GM19238 (cell line): ENCODE results near the gene GFRA1.

Source experiments
- DNase-seq: peaks from one replicate; pipeline ENCODE4 v3.0.0; 2011; ENCODE audit warnings: low spot score; ENCODE audit not compliant: insufficient read length

The GFRA1 gene

DNA sequence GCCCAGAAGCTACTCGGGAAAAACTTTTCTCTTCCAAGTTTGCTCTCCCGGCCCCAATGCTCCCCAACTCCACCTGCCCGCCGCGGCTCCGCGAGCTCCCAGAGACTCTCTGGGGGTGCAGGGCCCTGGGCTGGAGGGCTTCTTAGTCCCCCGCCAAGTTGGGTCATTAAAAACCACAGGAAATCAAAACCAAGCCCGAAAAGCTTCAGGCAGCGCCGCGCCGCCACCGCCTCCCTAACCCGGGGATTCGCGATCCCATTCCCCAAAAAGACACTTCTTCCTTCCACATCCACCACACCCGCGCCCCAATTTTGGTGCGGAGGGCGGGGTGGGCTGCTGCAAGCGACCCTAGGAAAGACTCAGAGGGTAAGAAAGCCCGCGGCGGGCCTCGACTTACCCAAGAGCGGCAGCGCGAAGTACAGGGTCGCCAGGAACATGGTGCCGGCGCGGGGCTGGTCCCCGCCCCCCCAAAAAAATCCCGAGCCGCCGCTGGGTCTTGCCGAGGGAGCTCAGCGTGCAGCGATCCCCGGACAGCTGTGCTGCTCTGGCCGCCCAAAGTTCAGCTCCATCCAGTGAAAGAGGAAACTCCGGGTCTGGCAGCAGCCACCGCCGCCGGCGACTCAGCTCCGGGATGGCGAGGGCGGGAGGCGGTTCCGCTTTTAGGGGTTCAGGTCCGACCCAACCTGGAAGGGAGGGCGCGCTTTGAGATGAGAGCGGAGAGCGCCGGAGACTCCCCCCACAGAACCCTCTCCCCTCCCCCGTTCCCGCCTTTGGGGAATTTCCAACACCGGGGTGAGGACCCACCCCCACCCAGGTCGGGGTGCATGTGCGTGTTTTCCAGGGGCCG is 1.2 kb downstream of the GFRA1 start:
- DNase-seq: no peak

DNA sequence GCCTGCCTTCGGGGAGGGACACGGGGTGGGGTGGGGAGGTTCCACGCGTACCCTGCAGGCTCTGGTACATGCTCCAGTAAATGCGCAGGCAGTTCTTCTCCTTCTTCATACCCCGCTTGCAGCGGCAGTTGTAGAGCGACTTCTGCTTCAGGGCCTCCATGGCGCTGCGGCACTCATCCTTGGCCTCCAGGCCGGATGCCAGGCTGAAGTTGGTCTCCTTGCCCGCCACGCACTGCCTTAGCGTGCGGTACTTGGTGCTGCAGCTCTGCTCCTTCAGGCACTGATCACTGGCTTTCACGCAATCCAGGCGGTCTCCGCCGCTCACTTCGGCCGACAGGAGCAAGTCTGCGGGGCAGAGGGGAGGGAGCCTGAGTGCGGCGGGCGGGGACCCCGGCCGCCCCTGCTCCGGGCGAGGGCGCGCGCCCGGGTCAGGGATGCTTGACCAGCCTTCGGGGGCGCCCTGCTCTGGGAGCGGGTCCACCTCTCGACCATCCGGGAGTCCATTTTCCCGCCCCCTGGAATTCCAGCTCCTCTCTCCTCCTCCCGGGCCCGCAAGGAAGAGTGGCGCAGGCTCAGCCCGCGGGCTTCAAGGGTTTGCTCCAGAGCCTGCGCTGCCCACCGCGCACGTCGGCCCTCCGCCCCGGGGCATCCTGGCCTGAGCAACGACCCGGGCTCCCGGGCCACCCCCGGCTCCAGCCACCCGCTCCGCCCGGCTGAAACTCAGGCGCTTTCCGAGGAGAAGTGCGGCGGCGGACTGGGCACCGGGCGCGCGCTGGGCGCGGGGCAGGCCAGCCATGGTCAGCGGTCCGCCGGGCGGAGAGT is 2.0 kb downstream of the GFRA1 start:
- DNase-seq: no peak

DNA sequence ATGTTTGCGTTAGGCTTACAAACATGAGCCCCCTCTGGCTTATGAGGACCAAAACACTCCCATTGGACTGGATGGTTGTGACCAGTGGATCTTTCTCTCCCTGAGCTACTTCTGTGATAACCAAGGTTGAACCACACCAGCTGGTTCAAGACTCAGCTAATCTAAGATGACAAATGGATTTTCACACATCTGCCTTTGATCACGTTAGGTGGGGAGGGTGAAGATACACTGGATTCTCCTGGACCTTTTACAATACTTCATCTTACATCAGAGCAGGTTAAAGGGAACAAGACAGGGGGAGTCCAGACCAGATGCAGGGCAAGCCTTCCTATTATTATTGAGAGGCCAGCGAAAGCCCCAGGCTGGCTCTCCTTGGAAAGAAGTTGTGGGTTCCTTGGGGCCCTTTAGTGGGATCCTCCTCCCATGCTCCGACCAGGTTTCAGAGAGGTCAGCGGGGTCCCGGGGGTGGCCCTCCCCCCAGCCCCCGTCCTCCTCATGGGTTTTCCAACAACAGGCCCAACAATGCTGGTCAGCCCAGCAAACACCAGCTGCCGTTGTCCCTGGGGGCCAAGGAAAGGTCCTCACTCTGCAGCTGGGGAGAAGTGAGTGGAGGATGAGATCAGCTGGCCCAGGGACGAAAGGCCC is 2.8 kb downstream of the GFRA1 start:
- DNase-seq: no peak

DNA sequence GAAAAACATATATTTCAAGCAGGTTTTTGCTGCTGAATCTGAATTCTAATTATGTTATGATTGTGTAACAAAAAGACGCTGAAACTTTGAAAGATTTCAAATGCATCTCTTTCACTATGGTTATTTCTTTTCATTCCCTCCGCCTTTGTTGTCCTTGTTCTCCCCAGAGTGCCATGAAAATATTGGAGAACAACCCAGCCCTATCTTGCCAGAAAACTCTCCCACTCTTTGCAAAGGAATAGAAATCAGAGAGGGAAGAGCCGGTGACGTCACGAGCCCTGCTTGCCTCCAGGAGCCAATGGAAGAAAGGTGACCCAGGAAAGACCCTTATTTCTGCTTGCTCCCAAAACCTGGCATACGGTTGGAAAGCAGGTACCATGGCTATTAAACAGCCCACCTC is 3.4 kb downstream of the GFRA1 start:
- DNase-seq: no peak

DNA sequence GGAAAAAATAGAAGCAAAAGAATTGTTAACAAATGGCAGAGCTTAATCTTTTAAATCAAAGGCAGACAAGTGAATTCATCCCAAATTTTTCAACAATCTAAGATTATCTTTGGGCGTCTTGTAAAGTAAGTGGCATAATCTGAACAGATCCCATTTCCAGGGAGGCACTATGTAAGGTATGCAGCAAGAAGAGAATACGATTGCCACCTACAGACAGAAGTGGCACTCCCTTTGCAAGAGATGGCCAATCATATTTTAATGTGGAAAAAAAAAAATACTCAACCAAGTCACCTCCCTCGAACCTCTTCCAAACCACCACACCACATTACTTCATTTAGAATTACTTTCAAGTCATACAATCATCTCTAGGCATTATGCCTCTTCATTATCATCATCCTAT is 4.0 kb downstream of the GFRA1 start:
- no peak for DNase-seq

DNA sequence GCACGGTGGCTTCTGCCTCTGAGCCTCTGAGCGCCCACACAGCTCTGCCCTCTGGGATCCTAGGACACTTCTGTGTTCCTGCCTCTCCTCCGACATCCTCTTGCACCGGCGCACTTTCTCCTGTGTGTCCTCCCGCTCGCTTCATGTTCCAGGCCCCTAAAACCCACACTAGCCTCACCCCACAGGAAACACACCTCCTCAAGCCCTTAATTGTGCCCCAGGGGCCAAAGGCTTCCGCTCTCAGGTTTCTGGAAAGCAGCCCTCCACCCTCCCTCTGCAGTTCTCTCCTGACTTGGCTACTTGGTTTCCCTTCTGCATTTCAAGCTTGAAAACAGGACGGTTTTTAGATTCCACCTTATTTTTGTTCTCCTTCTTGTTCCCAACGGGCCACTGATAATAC is 7.3 kb downstream of the GFRA1 start:
- no peak for DNase-seq

DNA sequence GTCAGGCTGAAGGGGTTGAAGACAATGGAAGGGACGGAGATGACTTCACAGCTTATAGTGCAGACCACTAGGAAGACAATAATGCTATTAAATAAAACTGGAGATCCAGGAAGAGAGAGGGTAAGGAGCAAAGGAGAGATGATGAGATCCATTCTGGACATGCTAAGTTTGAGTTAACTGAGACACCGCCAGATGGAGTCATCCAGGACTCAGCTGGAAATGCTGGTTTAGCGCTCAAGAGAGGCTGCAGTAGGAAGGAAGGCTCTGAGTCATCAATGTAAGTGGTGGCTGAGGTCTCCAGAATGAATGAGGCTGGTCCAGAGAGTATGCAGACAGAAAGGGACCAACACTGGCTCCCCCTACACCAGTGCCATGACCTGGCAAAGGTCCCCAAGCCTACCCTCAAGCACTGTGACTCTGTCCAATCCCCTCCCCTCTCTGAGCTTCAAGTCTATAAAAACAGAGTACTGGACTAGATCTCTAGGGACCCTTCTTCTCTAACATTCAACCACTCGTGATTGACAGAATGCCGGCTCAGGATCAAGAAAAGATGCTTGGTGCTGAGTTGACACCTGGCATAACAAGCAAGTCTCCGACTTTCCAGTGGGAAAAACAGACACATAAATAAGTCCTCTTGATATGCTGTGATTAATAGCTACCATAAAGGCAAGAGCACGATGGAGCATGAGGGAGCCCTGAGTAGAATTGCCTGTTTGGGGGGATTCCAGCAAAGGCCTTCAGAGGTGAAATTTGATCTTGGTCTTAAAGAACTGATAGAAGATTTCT is 8.9 kb downstream of the GFRA1 start:
- DNase-seq: no peak

DNA sequence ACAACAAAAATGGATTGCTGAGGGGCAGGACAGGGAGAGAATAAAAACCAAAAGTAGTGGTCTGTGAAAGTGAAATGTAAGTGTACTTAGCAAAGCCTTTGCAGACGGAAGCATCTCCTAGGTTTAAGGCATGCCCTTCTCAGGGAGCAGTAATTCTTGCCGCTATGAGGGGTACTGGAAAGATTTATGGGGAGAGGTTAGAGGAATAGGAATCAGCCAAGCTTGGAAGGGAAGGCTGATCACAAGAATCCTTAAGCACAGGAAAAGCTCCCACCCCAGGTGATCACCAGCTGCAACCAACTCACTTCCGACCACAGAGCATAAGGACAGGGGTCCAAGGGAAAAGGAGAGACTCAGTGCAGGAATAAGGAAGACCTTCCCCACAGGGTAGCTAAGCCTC is 10.3 kb downstream of the GFRA1 start:
- DNase-seq: no peak

DNA sequence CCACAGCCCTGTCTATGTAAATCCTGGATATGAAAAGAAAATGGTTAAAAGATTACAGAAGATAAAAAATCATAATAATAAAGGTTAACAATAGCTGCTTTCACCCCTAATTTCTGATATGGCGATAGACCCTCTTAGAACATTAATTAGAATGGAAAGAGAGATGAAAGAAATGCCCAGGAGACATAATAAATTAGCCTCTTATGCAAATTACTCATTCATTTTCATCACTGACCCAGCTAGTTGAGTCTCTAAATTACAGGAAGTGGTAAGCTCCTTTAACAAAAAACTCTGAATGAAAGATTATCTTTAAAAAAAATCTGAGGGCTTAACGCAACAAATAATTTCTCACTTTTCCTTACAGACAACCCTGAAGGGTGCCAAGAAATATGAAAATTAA is 12.4 kb downstream of the GFRA1 start:
- DNase-seq: no peak

DNA sequence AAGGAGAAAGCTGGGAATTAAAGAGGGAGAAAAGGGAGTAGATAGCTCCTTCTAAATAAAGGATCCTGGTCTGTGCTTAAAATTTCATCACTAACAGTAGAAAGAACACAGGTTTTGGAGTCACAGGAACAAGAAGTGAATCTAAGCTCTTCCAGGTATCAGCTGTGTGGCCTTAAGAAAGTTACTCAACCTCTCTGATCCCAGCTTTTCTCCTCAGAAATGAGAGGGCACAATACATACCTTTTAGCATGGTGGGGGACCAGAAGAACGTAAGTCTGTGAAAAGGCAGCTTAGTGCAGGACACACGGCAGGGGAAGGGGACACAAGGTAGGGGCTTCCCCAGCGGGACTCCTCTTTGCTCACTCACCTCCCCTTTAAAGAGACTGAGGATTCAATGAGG is 13.4 kb downstream of the GFRA1 start:
- no peak for DNase-seq

DNA sequence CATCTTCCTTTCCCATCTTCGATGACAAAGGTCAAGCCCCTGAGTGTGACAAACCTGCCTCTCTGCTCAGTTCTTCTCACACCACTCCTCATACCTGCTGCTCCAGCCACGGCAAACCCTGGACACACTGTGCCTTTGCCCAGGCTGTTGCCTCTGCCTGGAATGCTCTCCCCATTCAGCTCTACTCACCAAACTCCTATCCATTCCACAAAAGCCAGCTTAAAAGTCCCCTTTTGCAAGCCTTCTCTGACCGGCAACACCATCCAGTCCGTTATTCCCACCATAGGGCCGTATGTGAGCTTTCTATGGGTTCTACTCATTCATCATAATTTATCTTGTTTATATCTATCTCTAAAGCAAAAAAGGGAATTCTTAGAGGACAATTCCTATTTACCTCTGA is 15.2 kb downstream of the GFRA1 start:
- DNase-seq: no peak

DNA sequence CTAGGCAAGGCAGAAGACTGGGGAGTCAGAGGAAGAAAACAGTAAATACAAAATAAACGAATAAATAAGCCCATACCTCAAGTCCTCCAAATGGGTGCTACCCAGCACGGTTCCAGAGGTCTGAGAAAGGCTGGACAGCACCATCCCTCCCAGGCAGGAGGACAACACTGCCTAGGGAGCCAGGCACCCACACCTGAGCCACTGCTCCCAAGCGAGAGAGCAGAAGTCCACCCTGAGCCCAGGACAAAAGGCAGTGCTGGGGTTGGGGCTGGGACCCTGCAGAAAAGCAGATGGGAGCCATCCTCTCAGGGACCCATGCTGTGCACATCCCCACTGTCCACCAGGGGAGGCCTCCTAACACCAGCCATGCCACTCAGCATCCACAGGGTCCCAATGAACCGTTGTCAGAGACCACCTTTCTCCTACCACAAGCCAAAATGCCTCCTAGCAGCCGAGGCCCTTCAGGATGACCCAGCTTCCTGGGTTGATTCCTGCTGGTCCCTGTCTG is 16.2 kb downstream of the GFRA1 start:
- DNase-seq: no peak

DNA sequence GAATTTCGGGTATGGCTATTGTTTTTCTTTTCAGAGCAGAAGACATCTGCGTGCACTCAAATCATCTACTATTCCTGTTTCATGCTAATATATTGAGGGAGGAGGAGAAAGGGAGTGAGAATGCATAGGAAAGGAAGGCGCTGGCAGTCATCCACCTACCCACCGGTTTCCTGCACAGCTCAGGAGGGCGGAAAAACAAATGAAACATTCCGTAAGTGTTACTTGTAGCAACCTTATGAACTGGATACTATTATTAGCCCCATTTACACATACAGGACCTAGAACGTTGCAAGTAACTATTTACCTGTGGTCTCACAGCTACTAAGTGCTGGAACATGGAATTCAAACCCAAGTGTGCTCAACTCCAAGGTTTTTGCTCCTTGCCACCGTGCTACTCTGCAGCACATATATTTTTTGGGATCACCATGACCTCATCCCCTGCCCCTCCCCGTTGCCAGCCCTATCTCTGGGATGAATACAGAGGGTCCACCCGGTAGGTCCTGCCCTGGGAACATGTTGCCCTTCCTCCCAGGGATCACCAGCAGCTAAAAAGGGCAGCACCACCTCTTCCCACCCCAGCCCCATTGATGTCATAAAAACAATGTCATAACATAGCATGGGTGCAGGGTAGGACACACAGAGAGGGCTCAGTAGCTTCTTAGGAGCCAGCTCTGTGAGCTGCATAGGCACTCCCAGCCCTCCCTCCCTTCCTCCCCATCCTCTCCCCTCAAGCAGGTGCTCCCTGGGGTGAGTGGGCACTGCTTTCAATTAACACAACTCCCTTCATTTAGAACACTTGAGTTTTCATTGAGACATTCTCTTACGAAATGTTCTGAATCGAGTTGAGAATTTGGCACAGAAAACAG is 16.9 kb downstream of the GFRA1 start:
- no peak for DNase-seq

DNA sequence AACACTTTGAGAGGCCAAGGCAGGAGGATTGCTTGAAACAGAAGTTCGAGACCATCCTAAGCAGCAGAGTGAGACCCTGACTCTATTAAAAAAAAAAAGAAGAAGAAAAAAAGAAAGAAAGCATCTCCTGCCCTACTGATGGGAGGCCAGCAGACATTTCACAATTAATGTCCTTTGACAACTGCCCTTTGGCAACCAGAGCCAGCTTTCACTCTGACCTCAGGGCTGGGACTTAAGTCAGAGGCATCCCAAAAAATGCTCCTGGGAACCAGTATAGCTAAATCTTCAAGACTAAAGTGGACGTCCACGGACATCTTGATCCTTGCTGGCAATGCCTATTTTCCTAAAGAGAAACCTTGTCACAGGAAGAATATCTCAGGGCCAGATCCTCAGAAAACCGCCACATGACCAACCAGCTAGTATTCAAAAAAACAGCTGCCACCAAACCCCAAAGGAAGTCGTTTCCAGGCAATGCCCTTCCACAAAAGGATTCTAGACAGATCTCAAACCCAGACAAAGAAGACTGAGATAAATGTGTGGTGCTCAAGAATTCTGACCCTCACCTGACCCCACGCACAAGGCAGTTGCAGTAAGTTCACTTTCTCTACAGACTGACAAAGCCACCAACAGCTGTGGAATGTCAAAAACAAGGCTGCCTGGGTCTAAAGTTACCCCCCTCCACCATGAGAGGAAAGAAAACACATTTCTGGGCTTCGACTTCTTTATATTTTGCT is 18.4 kb downstream of the GFRA1 start:
- no peak for DNase-seq

DNA sequence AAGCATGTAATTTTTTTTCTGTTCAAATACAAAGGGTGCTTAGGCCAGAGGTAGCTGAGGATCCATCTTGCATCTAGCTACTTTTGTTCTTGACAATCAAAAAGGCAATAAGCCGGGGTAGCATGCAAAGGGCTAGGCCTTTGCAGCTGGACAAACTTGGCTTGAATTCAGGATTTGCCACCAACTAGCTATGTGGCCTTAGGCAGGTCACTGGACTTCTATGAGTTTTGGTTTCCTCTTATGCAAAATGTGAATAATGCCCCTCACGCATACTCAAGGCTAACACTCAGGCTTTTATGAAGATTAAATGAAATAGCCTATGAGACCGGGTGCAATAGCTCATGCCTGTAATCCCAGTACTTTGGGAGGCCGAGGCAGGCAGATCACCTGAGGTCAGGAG is 19.3 kb downstream of the GFRA1 start:
- no peak for DNase-seq

DNA sequence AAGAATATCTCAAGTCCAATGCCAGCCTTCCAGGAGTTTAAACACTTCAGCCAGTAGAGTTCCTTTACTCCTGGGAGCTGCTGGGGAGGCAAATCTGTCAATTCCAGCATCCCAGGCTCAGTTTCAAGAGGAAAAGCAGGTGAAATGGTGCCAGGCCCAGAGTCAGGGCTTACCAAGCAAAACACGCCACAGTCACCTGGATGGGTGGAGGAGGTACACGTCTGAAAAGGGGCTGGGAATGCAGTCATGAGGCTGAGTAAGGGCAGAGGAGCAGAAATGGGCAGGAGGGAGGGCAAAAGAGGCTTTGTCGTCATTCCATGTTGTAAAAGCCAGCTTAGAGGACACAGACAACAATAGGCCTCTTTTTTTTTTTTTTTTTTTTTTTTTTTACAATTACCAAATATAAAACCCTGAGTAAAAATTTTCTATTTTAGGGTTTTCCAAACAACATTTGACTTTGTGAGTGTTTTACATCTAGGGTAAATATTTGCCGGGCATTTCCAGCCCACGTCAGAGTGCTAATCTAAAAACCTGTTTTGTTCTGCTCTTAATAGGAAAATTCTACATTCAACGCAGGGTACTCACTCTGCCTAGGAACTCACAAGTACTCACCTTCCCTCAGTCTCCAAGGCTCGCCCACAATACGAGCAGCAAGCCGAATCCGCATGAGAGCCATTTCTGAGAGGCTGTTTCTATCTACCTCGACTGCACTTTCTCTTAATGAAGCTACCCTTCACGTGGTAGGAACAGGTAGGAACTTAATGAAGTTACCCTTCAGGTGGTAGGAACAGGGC is 21.2 kb downstream of the GFRA1 start:
- DNase-seq: no peak

DNA sequence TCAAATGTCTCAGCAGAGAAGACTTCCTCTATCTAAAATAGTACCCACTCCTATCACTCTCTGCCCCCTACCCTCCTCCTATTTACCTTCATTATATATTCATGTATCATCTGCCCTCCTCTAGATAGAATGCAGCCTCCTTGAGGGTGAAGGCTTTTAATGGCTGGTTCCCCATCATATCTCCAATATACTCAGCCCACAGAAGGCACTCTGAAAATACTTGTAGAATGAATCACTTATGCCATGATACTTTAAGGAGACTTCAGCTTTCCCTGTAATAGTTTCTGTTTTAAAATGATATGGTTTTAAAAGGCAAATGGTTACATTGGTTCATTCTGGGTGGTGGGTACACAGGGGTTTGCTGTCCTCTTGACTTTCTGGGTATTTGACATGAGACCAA is 25.3 kb downstream of the GFRA1 start:
- DNase-seq: no peak

DNA sequence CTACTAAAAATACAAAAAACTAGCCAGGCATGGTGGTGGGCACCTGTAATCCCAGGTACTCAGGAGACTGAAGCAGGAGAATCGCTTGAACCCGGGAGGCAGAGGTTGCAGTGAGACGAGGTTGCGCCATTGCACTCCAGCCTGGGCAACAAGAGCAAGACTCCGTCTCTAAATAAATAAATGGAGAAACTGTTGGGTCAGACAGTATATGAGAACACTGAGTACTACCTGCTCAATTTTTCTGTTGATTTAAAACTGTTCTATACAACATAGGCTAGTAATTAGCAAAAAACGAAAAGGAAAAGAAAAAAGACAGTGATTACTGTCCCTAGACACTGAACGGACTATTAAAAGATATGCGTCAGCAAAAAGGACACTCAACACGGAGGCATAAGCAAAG is 26.7 kb downstream of the GFRA1 start:
- DNase-seq: no peak

DNA sequence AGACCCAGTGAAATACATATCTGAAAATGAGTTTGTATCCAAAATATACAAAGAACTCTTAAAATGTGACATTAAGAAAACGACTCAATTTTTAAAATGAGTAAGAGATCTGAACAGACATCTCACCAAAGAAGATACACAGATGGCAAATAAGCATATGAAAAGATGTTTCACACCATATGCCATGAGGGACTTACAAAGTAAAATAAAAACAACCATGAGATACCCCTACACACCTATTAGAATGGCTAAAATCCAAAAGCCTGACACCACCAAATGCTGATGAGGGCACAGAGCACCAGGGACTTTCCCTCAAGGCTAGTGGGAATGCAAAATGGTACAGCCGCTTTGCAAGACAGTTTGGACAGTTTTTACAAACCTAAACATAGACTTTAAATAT is 27.9 kb downstream of the GFRA1 start:
- DNase-seq: no peak
